RPMI8226 (cell line): ENCODE results near the gene INSYN1.
"Not testable (repeated sequence)": the region's sequence is repeated elsewhere in the genome, so short reads cannot be mapped to it uniquely, and the experiment has no call there.

Experiments
- DNase-seq: peaks from one replicate; pipeline ENCODE4 v3.0.0-alpha.2; 2015

INSYN1 gene

DNA sequence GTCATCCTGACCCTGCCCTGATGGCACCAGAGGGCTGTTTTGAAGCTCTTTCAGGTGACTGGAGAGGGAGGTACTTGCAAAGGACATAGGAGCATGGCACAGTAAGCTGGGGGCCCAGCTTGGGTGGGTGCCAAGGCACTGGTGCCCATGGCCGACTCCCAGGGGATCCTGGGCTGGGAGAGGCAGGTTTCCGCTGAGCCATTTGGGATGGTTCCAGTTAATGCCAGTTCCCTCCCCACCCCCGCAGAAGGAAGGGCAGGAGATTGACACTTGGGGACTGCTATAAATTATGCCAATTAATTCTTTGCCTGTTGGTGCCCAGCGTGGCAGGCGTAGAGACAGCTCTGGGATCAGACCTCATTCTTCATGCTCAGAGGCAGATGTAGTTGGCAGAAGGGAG lies 42.8 kb downstream of the INSYN1 start:
- DNase-seq, result no peak

DNA sequence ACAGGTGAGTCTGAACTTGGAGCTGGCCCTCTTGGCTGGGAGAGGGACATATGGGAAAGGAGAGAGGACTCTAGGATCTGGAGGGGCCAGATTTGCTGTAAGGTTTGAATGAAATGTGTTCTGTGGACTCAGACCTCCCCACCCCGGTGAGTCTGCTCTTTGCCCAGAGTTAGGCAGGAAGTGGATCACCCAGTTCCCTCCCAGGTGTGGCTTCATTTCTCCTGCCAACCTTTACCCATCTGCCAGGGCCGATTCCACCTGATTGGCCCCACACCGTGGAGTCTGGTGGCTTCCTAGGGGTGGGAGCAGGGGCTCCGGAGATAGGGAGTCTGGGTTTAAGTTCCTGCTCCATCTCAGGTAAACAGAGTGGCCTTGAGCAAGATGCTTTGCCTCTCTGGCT lies 43.5 kb downstream of the INSYN1 start:
- no peak for DNase-seq

DNA sequence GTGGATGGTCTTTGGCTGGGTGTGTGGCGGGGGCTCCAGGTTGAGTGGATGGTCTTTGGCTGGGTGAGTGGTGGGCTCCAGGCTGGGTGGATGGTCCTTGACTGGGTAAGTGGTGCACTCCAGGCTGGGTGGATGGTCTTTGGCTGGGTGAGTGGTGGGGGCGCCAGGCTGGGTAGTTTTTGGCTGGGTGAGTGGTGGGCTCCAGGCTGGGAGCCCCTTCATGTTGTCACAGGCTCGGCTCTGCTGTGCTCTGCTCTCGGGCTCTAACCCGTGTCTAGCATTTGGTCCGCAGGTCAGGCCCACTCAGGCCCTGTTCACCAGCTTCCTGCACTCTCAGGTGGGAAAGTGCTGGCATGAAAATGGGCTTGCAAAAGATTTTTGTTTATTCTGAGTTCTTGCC lies 43.9 kb downstream of the INSYN1 start:
- no peak for DNase-seq

DNA sequence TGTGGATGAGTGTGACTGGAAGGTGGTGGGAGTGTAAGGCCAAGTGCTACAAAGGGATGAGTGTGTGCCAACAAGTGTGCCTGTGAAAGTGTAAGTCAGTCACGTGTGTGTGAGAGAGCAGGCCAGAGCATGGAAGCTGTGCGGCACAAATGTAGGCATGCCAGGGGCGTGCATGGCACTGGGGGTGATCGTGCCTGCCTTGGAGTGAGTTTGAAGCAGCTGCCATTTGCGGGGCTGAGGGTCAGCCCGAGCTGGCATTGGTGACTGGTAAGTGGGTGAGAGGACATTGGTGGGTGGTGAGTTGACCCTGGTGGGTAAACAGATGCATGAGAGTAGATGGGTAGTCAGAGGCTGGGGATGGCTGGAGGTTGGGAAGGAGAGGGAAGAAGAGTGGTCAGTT lies 44.5 kb downstream of the INSYN1 start:
- no peak for DNase-seq

DNA sequence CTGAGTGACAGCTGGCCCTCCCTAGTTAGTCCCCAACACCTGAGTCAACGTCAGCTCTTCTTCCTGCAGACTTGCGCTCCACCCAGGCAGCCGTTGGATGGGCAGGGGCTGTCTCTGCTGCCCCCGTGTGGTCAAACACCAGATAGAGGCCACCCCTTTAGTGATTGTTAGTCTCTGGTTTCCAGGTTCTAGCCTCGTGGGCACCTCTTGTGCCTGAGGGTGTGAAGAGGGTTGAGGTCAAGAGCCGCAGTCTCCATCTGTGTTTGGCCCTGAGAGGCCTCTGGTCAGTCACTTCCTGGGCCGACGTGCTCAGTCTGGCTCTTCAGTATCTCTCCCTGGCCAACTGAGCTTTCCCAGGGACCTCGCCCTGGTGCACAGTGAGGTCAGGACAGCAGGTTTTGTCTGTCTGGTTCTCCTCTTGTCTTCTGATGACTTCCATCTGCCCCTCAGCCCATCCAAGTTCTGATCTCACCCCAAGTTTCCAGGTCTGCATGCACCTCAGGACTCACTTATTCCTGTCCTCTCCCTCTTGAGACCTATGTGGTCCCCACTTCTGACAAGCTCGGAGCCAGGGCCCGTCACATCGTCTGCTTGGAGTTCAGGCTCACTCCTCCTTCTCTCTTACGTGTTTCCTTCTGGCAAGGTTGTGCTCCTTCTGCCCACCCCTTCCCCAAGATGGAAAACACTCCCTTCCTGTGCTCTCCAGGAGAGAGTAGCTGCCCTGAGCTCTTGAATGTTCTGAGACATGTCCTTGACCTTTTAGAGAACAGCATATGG lies 48.1 kb downstream of the INSYN1 start:
- DNase-seq, result peak; percentile 90

DNA sequence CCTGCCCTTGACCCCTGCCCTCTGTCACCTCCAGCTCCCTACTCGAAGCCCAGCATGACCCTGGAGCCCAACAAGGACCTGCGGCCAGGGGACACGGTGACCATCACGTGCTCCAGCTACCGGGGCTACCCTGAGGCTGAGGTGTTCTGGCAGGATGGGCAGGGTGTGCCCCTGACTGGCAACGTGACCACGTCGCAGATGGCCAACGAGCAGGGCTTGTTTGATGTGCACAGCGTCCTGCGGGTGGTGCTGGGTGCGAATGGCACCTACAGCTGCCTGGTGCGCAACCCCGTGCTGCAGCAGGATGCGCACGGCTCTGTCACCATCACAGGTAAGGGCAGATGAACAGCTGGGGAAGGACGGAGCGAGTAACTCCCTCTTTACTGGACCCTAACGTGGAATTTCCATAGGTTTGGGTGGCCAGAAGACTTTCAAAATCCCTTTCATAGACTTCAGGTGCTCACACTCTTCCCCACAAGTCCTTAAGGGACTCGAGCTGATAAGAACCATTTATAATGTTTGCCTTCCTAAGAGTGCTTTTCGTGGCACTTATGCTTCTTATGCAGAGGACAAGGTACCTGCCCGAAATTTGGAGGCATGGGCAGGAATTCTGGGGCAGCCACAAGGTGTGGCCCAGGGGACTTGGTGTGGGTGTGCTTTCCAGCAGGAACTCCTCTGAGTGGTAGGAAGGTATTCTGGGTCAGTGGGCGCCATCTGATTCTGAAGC lies 48.8 kb downstream of the INSYN1 start:
- DNase-seq, result not testable (repeated sequence)

DNA sequence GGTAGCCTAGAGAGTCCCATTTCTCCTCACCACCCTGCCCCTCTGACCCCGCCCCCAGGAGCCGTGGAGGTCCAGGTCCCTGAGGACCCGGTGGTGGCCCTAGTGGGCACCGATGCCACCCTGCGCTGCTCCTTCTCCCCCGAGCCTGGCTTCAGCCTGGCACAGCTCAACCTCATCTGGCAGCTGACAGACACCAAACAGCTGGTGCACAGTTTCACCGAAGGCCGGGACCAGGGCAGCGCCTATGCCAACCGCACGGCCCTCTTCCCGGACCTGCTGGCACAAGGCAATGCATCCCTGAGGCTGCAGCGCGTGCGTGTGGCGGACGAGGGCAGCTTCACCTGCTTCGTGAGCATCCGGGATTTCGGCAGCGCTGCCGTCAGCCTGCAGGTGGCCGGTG lies 49.5 kb downstream of the INSYN1 start:
- DNase-seq, result not testable (repeated sequence)

DNA sequence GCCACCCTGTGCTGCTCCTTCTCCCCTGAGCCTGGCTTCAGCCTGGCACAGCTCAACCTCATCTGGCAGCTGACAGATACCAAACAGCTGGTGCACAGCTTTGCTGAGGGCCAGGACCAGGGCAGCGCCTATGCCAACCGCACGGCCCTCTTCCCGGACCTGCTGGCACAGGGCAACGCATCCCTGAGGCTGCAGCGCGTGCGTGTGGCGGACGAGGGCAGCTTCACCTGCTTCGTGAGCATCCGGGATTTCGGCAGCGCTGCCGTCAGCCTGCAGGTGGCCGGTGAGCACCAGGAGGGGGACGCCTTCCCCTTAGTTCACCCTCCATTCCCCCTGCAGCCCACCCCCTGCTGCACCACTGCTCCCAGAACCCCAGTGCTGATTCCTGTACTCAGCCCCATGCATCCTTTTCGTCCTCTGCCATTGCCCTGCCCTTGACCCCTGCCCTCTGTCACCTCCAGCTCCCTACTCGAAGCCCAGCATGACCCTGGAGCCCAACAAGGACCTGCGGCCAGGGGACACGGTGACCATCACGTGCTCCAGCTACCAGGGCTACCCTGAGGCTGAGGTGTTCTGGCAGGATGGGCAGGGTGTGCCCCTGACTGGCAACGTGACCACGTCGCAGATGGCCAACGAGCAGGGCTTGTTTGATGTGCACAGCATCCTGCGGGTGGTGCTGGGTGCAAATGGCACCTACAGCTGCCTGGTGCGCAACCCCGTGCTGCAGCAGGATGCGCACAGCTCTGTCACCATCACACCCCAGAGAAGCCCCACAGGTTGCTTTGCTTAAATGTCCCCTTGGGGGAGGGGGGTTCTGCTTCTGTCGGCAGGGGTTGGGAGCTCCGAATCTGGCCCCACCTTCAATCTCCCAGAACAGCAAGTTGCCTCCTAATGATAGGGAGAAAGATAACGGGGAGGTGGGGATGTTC lies 50.6 kb downstream of the INSYN1 start:
- not testable (repeated sequence) for DNase-seq

DNA sequence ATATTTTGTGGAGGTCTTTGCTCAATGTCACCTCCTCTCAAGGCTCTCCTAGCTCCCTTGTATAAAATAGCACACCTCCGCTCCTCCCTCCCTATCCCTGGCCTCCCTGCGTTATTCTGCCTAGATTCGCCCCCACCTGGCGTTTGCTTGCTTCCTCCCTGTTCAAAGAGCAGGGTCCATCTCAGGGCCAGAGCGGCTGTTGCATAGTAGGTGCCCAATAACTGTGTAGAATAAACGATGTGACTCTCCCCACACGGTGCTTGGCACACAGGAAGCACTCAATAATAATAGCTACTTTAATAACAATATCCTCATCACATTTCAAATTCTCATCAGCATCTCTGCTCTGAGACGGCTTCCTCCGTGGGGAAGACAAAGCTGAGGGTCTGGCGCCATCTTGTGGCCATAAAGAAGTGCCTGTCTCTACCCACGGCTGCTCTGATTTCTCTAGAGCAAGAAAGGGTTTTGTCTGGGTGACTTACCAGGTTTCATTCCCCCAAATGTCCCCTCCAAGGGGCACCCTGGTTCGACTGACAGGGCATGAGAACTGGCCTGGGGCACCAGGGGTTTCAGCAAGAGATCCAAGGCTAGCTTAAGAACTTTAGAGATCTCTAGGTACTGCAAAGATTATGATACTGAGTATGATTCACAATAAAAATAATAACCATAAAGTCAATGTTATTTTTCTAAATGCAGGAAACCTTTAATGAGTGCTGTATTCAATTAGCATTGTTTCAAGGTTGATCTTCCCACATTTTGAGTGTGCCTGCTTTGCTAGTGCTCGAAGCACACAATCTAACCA lies 52.9 kb downstream of the INSYN1 start:
- peak; percentile 92 for DNase-seq

DNA sequence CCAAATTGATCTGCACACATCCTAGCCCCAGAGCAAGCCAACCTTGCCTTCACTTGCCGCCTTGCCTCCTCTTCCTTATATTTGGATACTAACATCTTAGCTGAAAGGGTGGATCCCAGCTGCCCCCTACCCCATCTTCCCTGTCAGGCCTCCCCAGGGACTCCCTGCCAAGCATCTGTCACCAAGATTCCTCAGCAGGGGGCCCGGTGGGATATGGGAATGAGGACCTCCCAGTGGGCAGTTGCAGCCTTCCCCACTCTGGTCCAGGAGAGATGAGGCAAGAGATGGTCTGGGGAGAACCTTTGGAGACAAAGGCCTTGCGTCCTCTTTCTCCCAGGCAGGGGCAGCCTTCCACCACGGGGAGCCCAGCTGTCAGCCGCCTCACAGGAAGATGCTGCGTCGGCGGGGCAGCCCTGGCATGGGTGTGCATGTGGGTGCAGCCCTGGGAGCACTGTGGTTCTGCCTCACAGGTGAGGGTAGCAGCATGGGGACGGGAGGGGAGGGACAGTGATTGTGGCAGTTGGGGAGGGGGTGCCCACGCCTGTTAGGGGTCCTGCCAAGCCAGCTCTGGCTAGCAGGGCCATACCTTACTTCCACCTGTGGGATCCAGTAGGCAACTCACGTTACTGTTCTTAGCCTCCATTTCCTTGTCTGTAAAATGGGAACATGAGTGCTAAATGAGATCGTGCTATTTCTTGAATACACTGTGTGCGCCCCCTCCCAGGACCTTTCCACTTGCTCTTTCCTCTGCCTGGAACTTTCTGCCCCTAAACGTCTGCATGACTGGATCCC lies 53.7 kb downstream of the INSYN1 start:
- DNase-seq, result no peak

GRCh38 chr15:73697033-73697467 lies 56.1 kb downstream of the INSYN1 start:
- DNase-seq, result peak; percentile 96

DNA sequence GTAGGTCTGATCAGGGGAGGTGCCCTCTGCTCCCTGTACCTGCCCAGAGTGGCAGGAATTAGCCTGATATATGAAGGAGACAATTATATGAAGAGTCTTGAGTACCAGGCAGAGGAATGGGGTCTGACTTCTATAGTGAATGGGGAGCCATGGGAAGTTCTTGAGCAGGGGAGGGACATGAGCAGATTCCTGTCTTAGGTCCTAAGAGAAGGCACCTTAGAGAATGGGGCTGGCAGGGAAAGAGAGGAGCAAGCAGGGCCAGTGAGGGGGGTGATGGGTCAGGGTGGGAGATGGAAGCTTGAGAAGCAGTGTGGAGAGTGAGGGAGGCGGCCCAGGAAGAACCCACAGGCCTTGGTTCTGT lies 56.5 kb downstream of the INSYN1 start:
- no peak for DNase-seq

GRCh38 chr15:73695773-73696640 lies 57.1 kb downstream of the INSYN1 start:
- DNase-seq, result no peak

DNA sequence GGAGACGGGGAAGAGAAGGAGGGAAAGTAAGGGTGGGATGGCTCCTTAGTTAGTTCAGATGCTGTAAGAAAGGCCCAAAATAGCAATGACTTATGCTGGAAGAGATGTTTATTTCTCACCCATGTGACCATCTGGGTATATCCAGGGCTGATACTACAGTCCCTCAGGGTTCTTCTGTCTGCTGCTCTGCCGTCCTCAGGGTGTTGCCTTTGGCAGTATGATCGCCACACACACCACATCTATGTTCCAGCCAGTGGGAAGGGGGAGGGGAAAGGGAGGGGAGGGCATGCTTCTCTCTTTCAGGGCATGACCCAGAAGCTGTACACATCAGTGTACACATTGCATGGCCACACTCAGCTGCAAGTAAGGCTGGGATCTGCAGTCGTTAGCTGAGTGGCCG lies 58.7 kb downstream of the INSYN1 start:
- no peak for DNase-seq

DNA sequence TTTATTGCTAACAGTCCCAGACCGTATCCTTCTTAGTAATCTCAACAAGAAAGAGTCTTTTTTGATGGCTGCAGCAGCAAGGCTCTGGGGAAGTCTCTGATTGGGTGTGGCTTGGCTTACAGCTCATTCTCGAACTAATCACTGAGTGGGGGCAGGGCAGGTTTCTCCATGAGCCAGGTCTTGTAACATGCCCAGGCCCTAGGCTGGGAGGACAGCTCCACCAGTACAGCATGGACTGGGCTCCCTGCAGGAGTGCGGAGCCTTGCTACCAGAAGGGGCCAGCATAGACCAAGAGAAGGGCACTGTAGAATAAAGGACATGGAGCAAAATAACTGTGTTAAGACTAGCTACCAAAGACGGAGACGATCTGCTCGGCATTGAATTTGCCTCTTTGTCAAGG lies 61.8 kb downstream of the INSYN1 start:
- DNase-seq, result no peak

GRCh38 chr15:73688455-73688854 lies 64.7 kb downstream of the INSYN1 start:
- no peak for DNase-seq

DNA sequence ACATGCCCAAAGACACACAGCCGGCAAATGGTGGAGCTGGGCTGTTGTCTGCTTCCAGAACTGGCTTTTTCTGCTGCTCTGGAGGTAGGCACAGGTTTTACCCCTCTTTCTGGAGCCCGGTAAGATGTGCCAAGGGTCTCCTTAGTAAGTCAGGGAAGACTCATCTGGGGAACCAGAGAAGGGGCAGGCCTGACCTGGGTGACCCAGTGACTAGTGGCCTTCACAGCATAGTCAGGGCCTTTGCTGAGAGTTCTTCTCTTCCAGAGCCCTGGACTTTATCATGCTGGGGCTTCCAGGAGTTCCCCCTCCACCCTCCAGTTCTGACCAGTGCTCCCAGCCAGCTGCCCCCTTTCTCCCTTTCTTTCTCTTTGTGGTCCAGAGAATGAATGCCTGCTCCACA lies 65.8 kb downstream of the INSYN1 start:
- no peak for DNase-seq

DNA sequence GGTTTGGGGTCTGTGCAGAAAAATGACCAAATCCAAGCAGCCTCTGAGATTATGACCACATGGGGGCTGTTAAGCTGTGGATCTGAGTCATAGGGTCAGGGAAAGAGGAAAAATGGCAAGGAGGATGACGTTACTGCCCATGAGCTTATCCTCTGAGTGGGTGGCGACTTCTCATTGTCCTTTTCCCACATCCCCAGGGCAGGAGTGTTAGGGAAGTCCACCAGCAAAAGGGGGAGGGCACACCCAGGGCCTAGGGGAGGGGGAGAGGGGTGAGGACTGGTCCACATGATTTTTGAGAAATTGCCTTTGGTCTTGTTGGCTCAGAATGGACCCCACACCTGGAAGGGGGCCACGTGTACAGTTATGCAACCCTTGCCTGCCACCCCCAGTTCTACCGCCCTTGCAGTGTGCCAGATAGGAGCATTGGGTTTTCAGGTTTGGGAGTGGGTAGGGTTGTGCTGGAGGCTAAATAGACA lies 66.3 kb downstream of the INSYN1 start:
- no peak for DNase-seq

DNA sequence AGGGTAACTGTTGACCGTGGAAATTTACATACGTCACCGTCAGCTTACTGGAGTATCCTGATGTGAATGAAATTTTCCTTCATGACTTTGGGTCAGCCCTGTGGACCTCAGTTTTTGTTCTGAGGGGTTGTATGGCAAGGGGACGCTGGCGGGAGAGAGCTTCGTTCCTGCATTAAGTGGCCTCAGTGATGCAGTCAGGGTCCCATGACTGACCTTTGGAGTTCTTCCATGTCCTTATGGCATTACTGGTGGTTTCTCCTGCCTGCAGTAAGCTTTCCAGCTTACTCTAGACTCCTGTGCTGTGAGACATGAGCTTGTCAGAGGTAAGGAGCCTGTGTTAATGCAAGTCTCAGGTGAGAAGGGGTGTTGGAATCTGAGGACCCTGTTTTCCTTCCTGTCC lies 67.2 kb downstream of the INSYN1 start:
- no peak for DNase-seq
